ENCODE data around the gene KLRF1.
A peak's percentile ranks its signal among the peaks of the same experiment; 100 is the strongest.

KLRF1 gene

GRCh38 chr12:9796346-9796745 lies 30.9 kb upstream of the KLRF1 start:
- TF ChIP-seq, protein P1, sequence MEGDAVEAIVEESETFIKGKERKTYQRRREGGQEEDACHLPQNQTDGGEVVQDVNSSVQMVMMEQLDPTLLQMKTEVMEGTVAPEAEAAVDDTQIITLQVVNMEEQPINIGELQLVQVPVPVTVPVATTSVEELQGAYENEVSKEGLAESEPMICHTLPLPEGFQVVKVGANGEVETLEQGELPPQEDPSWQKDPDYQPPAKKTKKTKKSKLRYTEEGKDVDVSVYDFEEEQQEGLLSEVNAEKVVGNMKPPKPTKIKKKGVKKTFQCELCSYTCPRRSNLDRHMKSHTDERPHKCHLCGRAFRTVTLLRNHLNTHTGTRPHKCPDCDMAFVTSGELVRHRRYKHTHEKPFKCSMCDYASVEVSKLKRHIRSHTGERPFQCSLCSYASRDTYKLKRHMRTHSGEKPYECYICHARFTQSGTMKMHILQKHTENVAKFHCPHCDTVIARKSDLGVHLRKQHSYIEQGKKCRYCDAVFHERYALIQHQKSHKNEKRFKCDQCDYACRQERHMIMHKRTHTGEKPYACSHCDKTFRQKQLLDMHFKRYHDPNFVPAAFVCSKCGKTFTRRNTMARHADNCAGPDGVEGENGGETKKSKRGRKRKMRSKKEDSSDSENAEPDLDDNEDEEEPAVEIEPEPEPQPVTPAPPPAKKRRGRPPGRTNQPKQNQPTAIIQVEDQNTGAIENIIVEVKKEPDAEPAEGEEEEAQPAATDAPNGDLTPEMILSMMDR (conservative IDR thresholded peaks at IDR 0.05; ENCODE audit: low read length), result no peak
- H3K4me3 ChIP-seq (ENCODE audit: low read length), result no peak overlapping the region
- DNase-seq (ENCODE audit: low read depth), result no peak

- TF ChIP-seq, protein P1 (conservative IDR thresholded peaks at IDR 0.05; ENCODE audit: low read length), result no peak
- no peak overlapping the region for H3K4me3 ChIP-seq (ENCODE audit: low read length)
These were observed 30.3 kb upstream of the KLRF1 start for GRCh38 chr12:9796971-9797370.

GRCh38 chr12:9797722-9798619 lies 29.3 kb upstream of the KLRF1 start:
- no peak overlapping the region for H3K4me3 ChIP-seq (ENCODE audit: low read length)
- peak; percentile 36 for DNase-seq (ENCODE audit: low read depth)
- TF ChIP-seq, protein P1 (conservative IDR thresholded peaks at IDR 0.05; ENCODE audit: low read length), result peak; percentile 37

More at GRCh38 chr12:9796971-9797370, 30.3 kb upstream of the KLRF1 start:
- DNase-seq (ENCODE audit: low read depth), result no peak

DNA sequence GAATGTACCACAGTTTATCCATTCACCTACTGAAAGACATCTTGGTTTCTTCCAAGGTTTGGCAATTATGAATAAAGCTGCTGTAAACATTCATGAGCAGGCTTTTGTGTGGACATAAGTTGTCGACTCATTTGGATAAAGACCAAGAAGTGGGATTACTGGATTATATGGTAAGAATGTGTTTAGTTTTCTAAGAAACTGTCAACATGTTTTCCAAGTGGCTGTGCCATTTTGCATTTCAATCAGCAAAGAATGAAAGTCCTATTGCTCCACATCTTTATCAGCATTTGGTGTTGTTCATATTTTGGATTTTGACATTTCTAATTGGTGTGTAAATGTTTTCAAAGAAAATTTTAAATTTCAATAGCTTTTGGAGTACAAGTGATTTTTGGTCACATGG lies 27.3 kb upstream of the KLRF1 start:
- TF ChIP-seq, protein P1 (conservative IDR thresholded peaks at IDR 0.05; ENCODE audit: low read length), result no peak
- DNase-seq (ENCODE audit: low read depth), result no peak
- H3K4me3 ChIP-seq (ENCODE audit: low read length), result no peak overlapping the region

GRCh38 chr12:9805883-9806282 lies 21.4 kb upstream of the KLRF1 start:
- no peak overlapping the region for H3K4me3 ChIP-seq (ENCODE audit: low read length)
- no peak for DNase-seq (ENCODE audit: low read depth)
- TF ChIP-seq, protein P1 (conservative IDR thresholded peaks at IDR 0.05; ENCODE audit: low read length), result no peak

GRCh38 chr12:9806714-9807113 lies 20.6 kb upstream of the KLRF1 start:
- TF ChIP-seq, protein P1 (conservative IDR thresholded peaks at IDR 0.05; ENCODE audit: low read length), result no peak
- no peak overlapping the region for H3K4me3 ChIP-seq (ENCODE audit: low read length)
- DNase-seq (ENCODE audit: low read depth), result no peak

GRCh38 chr12:9808504-9808903 lies 18.8 kb upstream of the KLRF1 start:
- TF ChIP-seq, protein P1 (conservative IDR thresholded peaks at IDR 0.05; ENCODE audit: low read length), result no peak
- no peak for DNase-seq (ENCODE audit: low read depth)
- no peak overlapping the region for H3K4me3 ChIP-seq (ENCODE audit: low read length)

Measured in AG10803 (cell line).